Activated CD4-positive, alpha-beta memory T cell treated with anti-CD3 and anti-CD28 coated beads, Interleukin-2, amount 10 ng/mL, durations not matched to agents 7 days and 5 days (primary cell): ENCODE data around the gene ELAPOR2. TPM values are rescaled to one million over a fixed set of nuclear protein-coding genes. Genes with fewer than 3 reads are reported as not detected.
"Not testable (repeated sequence)": the region's sequence is repeated elsewhere in the genome, so short reads cannot be mapped to it uniquely, and the experiment has no call there.

Experiments
- CTCF ChIA-PET: fragments of 350-600 bp; sonication (Branson Sonifier 250); formaldehyde crosslinking; loops from one replicate; lab custom pipeline; 2021; ENCODE audit warnings: antibody characterized with exemption, inconsistent platforms; lab: Charles Lee
- POLR2A ChIA-PET: fragments of 350-600 bp; sonication (Branson Sonifier 250); formaldehyde crosslinking; loops from one replicate; lab custom pipeline; 2021; ENCODE audit warnings: antibody characterized with exemption; lab: Charles Lee
- DNase-seq: peaks from one replicate; pipeline ENCODE4 v3.0.0-alpha.2; 2020
- H3K27ac Mint-ChIP-seq: one replicate; pipeline ENCODE4 v1.8.0; 2021; ENCODE audit warnings: mild to moderate bottlenecking, mixed read lengths
- H3K27me3 Mint-ChIP-seq: one replicate; pipeline ENCODE4 v1.8.0; 2021; ENCODE audit warnings: mixed read lengths
- H3K36me3 Mint-ChIP-seq: one replicate; pipeline ENCODE4 v1.8.0; 2021; ENCODE audit warnings: low read depth, mixed read lengths
- H3K4me1 Mint-ChIP-seq: one replicate; pipeline ENCODE4 v1.8.0; 2021; ENCODE audit warnings: mixed read lengths
- H3K4me3 Mint-ChIP-seq: one replicate; pipeline ENCODE4 v1.8.0; 2021; ENCODE audit warnings: mild to moderate bottlenecking, mixed read lengths
- H3K9me3 Mint-ChIP-seq: one replicate; pipeline ENCODE4 v1.8.0; 2021; ENCODE audit warnings: mixed read lengths
- total RNA-seq, 2 experiments: library from RNA; stranded (reverse); gene quantifications; one replicate each; pipeline ENCODE4 v1.2.3, GENCODE V29; 2021

ELAPOR2 gene
- 1 to 10 TPM; 2.5 to 3.9 TPM for total RNA-seq

- peaks cover 16% of the 10 kb centered on the region for H3K4me1 Mint-ChIP-seq
- ChIA-PET CTCF (interaction anchor here (1.1 to 2.3 kb wide), 3 partner anchors 11 to 93 kb away, joined by 3 to 8 read pairs (median 3); partner anchors contain the start of gene DMTF1), POLR2A (interaction anchor here (1.2 to 3.0 kb wide), 2 partner anchors 93 to 139 kb away, joined by 3 to 16 read pairs; partner anchors contain the start of gene DMTF1)
- no peaks in the 10 kb centered on the region for H3K36me3 Mint-ChIP-seq
- no peaks in the 10 kb centered on the region for H3K9me3 Mint-ChIP-seq
- H3K27ac Mint-ChIP-seq, result peak within 1 kb of the TSS; percentile 16
- peak; percentile 76 for DNase-seq
- peak within 1 kb of the TSS; percentile 72 for H3K4me3 Mint-ChIP-seq
- H3K27me3 Mint-ChIP-seq, result peaks cover 13% of the 10 kb centered on the region
Observed at GRCh38 chr7:87059525-87060287, at the start of gene ELAPOR2. TSS of gene ELAPOR2 (minus strand) at chr7:87059654. CDS start at chr7:87059513, 141 bp downstream.

- H3K4me1 Mint-ChIP-seq, result no peaks in the 10 kb centered on the region
- no peaks in the 10 kb centered on the region for H3K36me3 Mint-ChIP-seq
Observed at GRCh38 chr7:87107949-87108776, 48.7 kb upstream of the ELAPOR2 start.

GRCh38 chr7:87106974-87107612 is 47.6 kb upstream of the ELAPOR2 start:
- no peaks in the 10 kb centered on the region for H3K4me1 Mint-ChIP-seq
- POLR2A ChIA-PET, result no interaction called here
- peaks cover 15% of the 10 kb centered on the region for H3K27me3 Mint-ChIP-seq
- DNase-seq, result no peak
- CTCF ChIA-PET, result no interaction called here
- no peaks in the 10 kb centered on the region for H3K9me3 Mint-ChIP-seq
- no peak overlapping the region for H3K27ac Mint-ChIP-seq
- H3K36me3 Mint-ChIP-seq, result no peaks in the 10 kb centered on the region
- H3K4me3 Mint-ChIP-seq, result no peak overlapping the region

More at GRCh38 chr7:87107949-87108776, 48.7 kb upstream of the ELAPOR2 start:
- CTCF ChIA-PET, result no interaction called here
- no peak for DNase-seq
- H3K4me3 Mint-ChIP-seq, result no peak overlapping the region
- no peaks in the 10 kb centered on the region for H3K9me3 Mint-ChIP-seq
- POLR2A ChIA-PET, result no interaction called here
- no peak overlapping the region for H3K27ac Mint-ChIP-seq
- H3K27me3 Mint-ChIP-seq, result peaks cover 15% of the 10 kb centered on the region

- Mint-ChIP-seq H3K4me3 (no peak overlapping the region), H3K36me3 (no peaks in the 10 kb centered on the region), H3K4me1 (no peaks in the 10 kb centered on the region), H3K27ac (no peak overlapping the region), H3K9me3 (no peaks in the 10 kb centered on the region), H3K27me3 (peaks cover 18% of the 10 kb centered on the region)
- POLR2A ChIA-PET, result no interaction called here
- DNase-seq, result no peak
- CTCF ChIA-PET, result no interaction called here
Observed at GRCh38 chr7:87105401-87105800, 45.9 kb upstream of the ELAPOR2 start.

GRCh38 chr7:87100326-87100725 is 40.9 kb upstream of the ELAPOR2 start:
- H3K27ac Mint-ChIP-seq, result no peak overlapping the region
- no peak for DNase-seq
- no peaks in the 10 kb centered on the region for H3K4me1 Mint-ChIP-seq
- no peaks in the 10 kb centered on the region for H3K9me3 Mint-ChIP-seq
- H3K36me3 Mint-ChIP-seq, result no peaks in the 10 kb centered on the region
- ChIA-PET CTCF (no interaction called here), POLR2A (no interaction called here)
- no peak overlapping the region for H3K4me3 Mint-ChIP-seq
- peaks cover 9% of the 10 kb centered on the region for H3K27me3 Mint-ChIP-seq

- not testable (repeated sequence) for H3K9me3 Mint-ChIP-seq
Observed at GRCh38 chr7:87097375-87097774, 37.9 kb upstream of the ELAPOR2 start.

GRCh38 chr7:87094322-87094721 is 34.9 kb upstream of the ELAPOR2 start:
- H3K4me3 Mint-ChIP-seq, result no peak overlapping the region
- no peak for DNase-seq
- H3K27me3 Mint-ChIP-seq, result peaks cover 5% of the 10 kb centered on the region
- no peak overlapping the region for H3K27ac Mint-ChIP-seq
- H3K36me3 Mint-ChIP-seq, result no peaks in the 10 kb centered on the region
- no peaks in the 10 kb centered on the region for H3K9me3 Mint-ChIP-seq
- ChIA-PET POLR2A (no interaction called here), CTCF (no interaction called here)
- H3K4me1 Mint-ChIP-seq, result no peaks in the 10 kb centered on the region

More at GRCh38 chr7:87097375-87097774, 37.9 kb upstream of the ELAPOR2 start:
- H3K4me3 Mint-ChIP-seq, DNase-seq, H3K27me3 Mint-ChIP-seq, H3K27ac Mint-ChIP-seq, CTCF ChIA-PET, POLR2A ChIA-PET, H3K36me3 Mint-ChIP-seq, H3K4me1 Mint-ChIP-seq: not testable (repeated sequence)

- ChIA-PET POLR2A (no interaction called here), CTCF (no interaction called here)
- Mint-ChIP-seq H3K4me3 (no peak overlapping the region), H3K27ac (no peak overlapping the region), H3K9me3 (no peaks in the 10 kb centered on the region), H3K27me3 (peaks cover 5% of the 10 kb centered on the region), H3K36me3 (no peaks in the 10 kb centered on the region), H3K4me1 (no peaks in the 10 kb centered on the region)
- DNase-seq, result no peak
Observed at GRCh38 chr7:87092568-87093091, 33.2 kb upstream of the ELAPOR2 start.

GRCh38 chr7:87091487-87092066 is 32.1 kb upstream of the ELAPOR2 start:
- ChIA-PET CTCF (no interaction called here), POLR2A (no interaction called here)
- no peaks in the 10 kb centered on the region for H3K36me3 Mint-ChIP-seq
- H3K4me1 Mint-ChIP-seq, result no peaks in the 10 kb centered on the region
- no peak overlapping the region for H3K27ac Mint-ChIP-seq
- H3K27me3 Mint-ChIP-seq, result peaks cover 5% of the 10 kb centered on the region
- H3K9me3 Mint-ChIP-seq, result no peaks in the 10 kb centered on the region
- no peak for DNase-seq
- no peak overlapping the region for H3K4me3 Mint-ChIP-seq

GRCh38 chr7:87083865-87084519 is 24.5 kb upstream of the ELAPOR2 start:
- H3K36me3 Mint-ChIP-seq, result no peaks in the 10 kb centered on the region
- POLR2A ChIA-PET, result no interaction called here
- H3K9me3 Mint-ChIP-seq, result no peaks in the 10 kb centered on the region
- H3K4me1 Mint-ChIP-seq, result peaks cover 4% of the 10 kb centered on the region
- no peak for DNase-seq
- no peak overlapping the region for H3K27ac Mint-ChIP-seq
- H3K4me3 Mint-ChIP-seq, result no peak overlapping the region
- no peaks in the 10 kb centered on the region for H3K27me3 Mint-ChIP-seq
- CTCF ChIA-PET, result no interaction called here

GRCh38 chr7:87082675-87083074 is 23.2 kb upstream of the ELAPOR2 start:
- POLR2A ChIA-PET, result no interaction called here
- peaks cover 2% of the 10 kb centered on the region for H3K27me3 Mint-ChIP-seq
- H3K4me3 Mint-ChIP-seq, result no peak overlapping the region
- DNase-seq, result no peak
- H3K36me3 Mint-ChIP-seq, result no peaks in the 10 kb centered on the region
- CTCF ChIA-PET, result no interaction called here
- no peaks in the 10 kb centered on the region for H3K9me3 Mint-ChIP-seq
- H3K4me1 Mint-ChIP-seq, result peaks cover 4% of the 10 kb centered on the region
- H3K27ac Mint-ChIP-seq, result no peak overlapping the region

- Mint-ChIP-seq H3K36me3 (no peaks in the 10 kb centered on the region), H3K27me3 (peaks cover 4% of the 10 kb centered on the region), H3K4me1 (no peaks in the 10 kb centered on the region), H3K27ac (no peak overlapping the region), H3K4me3 (no peak overlapping the region), H3K9me3 (no peaks in the 10 kb centered on the region)
- ChIA-PET CTCF (no interaction called here), POLR2A (no interaction called here)
- no peak for DNase-seq
Observed at GRCh38 chr7:87075671-87076404, 16.4 kb upstream of the ELAPOR2 start.
